Spinal cord (tissue), 10 donors: ENCODE results near the gene CASTOR1. TPM values are rescaled to one million over a fixed set of nuclear protein-coding genes. Genes with fewer than 3 reads are reported as not detected.

ENCODE experiments used
- DNase-seq, 6 donors: peaks; one replicate each; pipeline versions ENCODE4 v3.0.0 to v3.0.0-alpha.2; 2013 to 2015; ENCODE audit warnings: low spot score in 6 of 6, low read depth in 4 of 6
- H3K27ac ChIP-seq: one replicate; pipeline ENCODE4 v1.5.1; 2013; ENCODE audit warnings: low read depth, low read length, control low read depth
- H3K27me3 ChIP-seq: one replicate; pipeline ENCODE4 v1.6.1; 2013; ENCODE audit warnings: low read length; ENCODE audit not compliant: control insufficient read depth, insufficient read depth
- H3K36me3 ChIP-seq: one replicate; pipeline ENCODE4 v1.6.1; 2013; ENCODE audit warnings: low read length; ENCODE audit not compliant: control insufficient read depth, insufficient read depth
- H3K4me1 ChIP-seq: one replicate; pipeline ENCODE4 v1.6.1; 2013; ENCODE audit warnings: low read length; ENCODE audit not compliant: control insufficient read depth, insufficient read depth
- H3K4me3 ChIP-seq: one replicate; pipeline ENCODE4 v1.5.1; 2013; ENCODE audit warnings: low read depth, low read length, control low read depth
- H3K9me3 ChIP-seq: one replicate; pipeline ENCODE4 v1.6.1; 2013; ENCODE audit warnings: low read length; ENCODE audit not compliant: control insufficient read depth, insufficient read depth
- WGBS: methylation state at CpG from one replicate; pipeline ENCODE4 v1.1.5; 2013; ENCODE audit warnings: missing lambda C conversion rate; ENCODE audit not compliant: insufficient coverage; 5-methylcytosine and 5-hydroxymethylcytosine counted together
- polyA plus RNA-seq, 2 donors: library from polyadenylated mRNA; unstranded; fragments of 120-200 nt; gene quantifications; one replicate each; pipeline ENCODE4 v1.2.1, GENCODE V29; 2013; ENCODE audit not compliant: insufficient read length in 2 of 2
- total RNA-seq, 2 donors: library from RNA; depleted of rRNA in 1 of 2; stranded (reverse); fragments of 120-200 nt in 1 of 2; fragments of >200 nt in 1 of 2; gene quantifications; one replicate each; pipeline versions ENCODE4 v1.2.3 to v1.2.4, GENCODE V29; 2013 to 2014
- donor health status: healthy.

Gene CASTOR1
- total and polyA plus RNA-seq, 4 donors = 6.6 to 34.9 (median 13.9) TPM

DNA sequence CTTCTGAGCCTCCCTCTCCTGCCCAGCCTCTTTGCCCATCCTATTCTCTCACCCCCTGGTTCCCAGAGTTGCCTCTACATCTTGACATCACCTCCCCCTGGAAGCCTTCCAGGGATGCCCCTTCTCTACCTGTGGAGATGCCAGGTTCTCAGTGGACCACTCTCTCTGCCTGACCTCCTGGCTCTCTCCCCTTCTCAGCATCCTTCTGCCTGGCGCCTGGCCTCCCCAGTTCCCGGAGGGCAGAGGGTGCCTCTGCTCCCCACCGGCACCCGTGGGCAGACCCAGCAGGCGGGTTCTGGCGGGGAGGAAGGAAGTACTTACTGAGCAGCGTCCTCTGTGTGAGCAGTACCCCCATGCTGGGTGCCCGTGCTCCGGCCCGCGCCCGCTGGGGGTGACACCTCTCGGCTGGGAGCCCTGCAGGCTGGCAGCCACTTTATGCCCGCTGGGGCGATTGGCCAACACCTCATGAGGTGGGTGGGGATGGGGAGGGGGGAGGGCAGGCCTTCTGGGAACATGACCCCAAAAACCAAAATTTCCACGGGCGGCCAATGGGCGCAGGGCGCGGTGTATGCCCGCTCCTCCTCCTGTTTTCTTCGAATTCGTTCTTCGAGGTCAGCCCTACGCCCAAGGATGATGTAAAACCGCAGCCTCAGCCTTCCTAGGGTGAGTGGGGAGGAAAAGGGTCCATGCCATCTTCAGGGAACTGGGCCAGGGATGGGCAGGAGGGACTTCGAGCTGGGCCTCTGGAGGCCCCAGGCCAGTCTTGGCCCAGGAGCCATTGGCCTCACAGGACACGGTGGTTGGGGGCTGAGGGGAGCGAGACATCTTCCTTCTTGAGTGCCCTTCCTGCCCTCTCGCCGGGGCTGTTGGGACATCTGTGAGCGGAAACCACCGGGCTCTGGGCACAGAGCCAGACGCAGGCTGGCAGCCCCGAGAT, 22.6 kb downstream of the CASTOR1 start, which contains the start of gene OSM:
Gene OSM, minus strand, starts transcription at position 407 of the 937 bp plus-strand sequence. Its CDS starts 52 bp downstream, at position 355.
- DNase-seq = no peak
- no peak within 1 kb of the TSS for H3K27ac ChIP-seq
- 73% methylated on average over 31 of the region's 35 CpGs for WGBS
- peaks cover 12% of the 10 kb centered on the region for H3K4me1 ChIP-seq
- no peaks in the 10 kb centered on the region for H3K9me3 ChIP-seq
- no peak within 1 kb of the TSS for H3K4me3 ChIP-seq
- H3K27me3 ChIP-seq = no peaks in the 10 kb centered on the region
- no peaks in the 10 kb centered on the region for H3K36me3 ChIP-seq

DNA sequence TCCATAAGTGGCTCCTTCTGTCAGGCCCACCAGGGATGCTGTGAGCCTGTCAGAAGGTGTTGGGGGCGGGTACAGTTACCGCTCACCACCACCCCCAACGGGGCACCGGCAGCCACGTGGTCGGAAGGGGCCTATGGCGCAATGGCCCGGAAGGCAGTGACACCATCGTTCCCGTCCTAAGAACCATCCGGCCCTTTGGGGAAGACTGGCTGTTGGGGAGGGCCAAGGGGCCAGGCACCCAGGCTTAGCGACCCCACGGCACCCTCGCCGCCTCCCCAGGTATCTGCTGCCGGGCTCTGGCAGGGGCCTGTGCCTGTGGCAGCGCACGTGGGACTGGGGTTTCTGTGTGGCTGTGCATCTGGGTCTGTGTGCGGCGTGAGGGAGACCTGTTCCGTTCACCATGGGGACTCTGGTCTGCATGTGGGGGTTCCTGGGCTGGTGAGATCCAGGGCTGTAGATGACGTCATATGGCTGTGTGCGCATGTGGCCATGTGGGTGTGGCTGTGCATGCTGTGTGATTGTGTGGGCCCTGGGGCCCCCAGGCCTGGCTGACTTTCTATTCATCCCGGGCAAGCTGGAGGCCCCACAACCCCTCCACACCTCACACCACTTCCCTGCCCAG, 23.4 kb downstream of the CASTOR1 start:
- H3K4me1 ChIP-seq = peaks cover 12% of the 10 kb centered on the region

GRCh38 chr22:30265131-30265720, 24.1 kb downstream of the CASTOR1 start:
- DNase-seq = no peak
- H3K36me3 ChIP-seq = no peaks in the 10 kb centered on the region
- no peaks in the 10 kb centered on the region for H3K9me3 ChIP-seq
- no peak overlapping the region for H3K4me3 ChIP-seq
- no peak overlapping the region for H3K27ac ChIP-seq
- 92% methylated on average over 9 of the region's 9 CpGs for WGBS
- peaks cover 12% of the 10 kb centered on the region for H3K4me1 ChIP-seq
- H3K27me3 ChIP-seq = no peaks in the 10 kb centered on the region

More for the DNA sequence above, 23.4 kb downstream of the CASTOR1 start:
- Histone ChIP-seq H3K9me3 (no peaks in the 10 kb centered on the region), H3K27me3 (no peaks in the 10 kb centered on the region), H3K4me3 (no peak overlapping the region), H3K36me3 (no peaks in the 10 kb centered on the region), H3K27ac (no peak overlapping the region)
- no peak for DNase-seq
- 78% methylated on average over 22 of the region's 24 CpGs for WGBS

DNA sequence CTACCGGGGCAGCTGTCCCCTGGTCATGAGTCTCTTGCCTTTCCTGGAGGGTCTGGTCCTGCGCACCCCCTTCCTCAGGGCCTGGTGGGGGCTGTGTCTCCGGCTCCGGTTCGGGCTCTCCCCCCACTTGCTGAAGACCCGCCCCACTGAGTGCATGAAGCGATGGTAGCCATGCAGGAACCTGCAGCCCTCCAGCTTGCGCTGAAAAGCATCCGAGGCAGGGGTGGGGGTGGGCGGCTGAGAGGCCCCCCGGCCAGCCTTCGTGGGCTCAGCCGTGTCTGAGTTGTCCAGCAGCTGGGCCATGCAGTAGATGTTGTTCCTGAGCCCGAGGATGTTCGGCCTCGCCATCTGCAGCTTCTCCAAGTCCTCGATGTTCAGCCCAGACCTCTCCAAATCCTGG, 25.4 kb downstream of the CASTOR1 start:
- Histone ChIP-seq H3K27ac (no peak overlapping the region), H3K36me3 (no peaks in the 10 kb centered on the region), H3K4me3 (no peak overlapping the region), H3K4me1 (peaks cover 13% of the 10 kb centered on the region), H3K27me3 (no peaks in the 10 kb centered on the region), H3K9me3 (no peaks in the 10 kb centered on the region)
- 88% methylated on average over 17 of the region's 17 CpGs for WGBS
- DNase-seq = no peak

DNA sequence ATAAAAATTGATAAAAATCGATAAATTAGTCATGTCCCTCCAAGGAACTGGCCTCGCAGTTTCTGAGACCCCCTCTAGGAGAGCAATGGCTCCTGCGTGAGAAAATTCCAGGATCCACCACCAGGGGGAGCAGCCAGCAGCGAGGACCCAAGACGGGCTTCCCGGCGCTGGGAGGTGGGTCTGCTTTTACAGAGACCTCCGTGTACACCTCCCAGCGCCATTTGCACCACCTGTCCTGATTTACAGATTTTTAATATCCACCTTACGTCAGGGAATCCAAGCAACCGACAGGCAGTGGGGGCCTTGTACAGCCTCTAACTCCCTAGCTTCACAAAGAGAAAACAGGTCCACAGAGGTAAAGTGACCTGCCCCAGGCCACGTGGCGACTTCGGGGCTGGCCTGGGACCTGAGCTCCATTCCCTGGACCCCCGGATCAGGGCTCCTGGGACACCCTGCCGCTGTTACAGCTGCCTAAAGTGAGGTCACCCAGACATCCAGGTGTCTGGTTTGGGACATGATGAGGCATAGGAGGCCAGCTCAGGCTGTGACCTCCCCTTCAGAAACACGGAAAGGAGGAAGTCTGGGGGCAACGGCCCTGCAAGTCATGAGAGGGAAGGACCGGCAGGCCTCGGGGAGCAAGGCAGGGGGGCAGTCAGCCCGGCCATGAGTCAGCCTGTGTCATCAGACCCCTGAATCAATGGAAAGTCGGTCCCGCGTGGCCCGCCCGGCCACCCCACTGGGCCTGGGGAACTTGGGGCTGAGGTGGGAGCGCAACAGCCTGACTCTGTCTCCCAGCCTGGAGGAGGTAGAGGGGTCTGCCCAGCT, 26.2 kb downstream of the CASTOR1 start:
- no peaks in the 10 kb centered on the region for H3K36me3 ChIP-seq
- no peaks in the 10 kb centered on the region for H3K27me3 ChIP-seq
- peak in 5 of 6 donors; percentile 56 to 92 (median 60) for DNase-seq
- H3K4me1 ChIP-seq = peaks cover 18% of the 10 kb centered on the region
- no peaks in the 10 kb centered on the region for H3K9me3 ChIP-seq
- H3K27ac ChIP-seq = no peak overlapping the region
- 31% methylated on average over 22 of the region's 27 CpGs for WGBS
- H3K4me3 ChIP-seq = no peak overlapping the region

DNA sequence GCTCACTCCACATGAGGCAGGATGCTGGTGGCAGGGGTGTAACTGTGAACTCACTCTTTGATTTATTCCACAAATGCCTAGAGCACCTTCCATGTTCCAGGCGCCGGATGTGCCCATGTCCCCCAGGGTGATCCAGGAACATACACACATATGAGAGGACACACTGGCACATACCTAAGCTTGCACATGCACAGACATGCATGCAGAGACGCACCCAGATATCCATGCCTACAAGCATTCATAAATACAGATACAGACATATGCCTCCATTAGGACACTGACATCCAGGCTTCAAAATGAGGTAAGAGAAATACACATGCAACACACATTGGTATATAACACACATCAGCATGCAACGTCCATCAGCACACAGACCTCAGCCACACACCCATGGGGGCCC, 27.2 kb downstream of the CASTOR1 start:
- Histone ChIP-seq H3K27me3 (no peaks in the 10 kb centered on the region), H3K4me1 (peaks cover 19% of the 10 kb centered on the region), H3K36me3 (no peaks in the 10 kb centered on the region), H3K9me3 (no peaks in the 10 kb centered on the region), H3K27ac (no peak overlapping the region), H3K4me3 (no peak overlapping the region)
- no peak for DNase-seq
- WGBS = 82% methylated on average over 4 of the region's 4 CpGs

DNA sequence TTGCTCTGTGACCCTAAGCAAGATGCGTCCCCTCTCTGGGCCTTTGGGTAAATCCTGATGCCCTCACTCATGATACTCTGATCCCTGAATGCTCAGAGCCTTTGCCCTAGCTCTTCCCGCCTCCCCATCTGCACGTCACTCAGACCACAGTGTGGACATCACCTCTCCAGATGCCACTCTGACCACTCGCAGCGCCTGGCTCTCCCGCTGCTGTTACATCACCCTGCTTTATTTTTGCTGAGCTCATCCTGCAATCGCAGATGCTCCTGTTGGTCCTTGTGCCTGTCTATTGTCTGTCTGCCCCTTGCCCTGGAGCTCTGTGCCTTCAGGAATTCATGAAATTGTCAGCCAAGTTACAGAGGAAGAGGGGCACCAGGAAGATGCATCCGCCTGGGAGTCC, 28.2 kb downstream of the CASTOR1 start:
- Histone ChIP-seq H3K36me3 (no peaks in the 10 kb centered on the region), H3K27ac (no peak overlapping the region), H3K4me1 (peaks cover 20% of the 10 kb centered on the region), H3K9me3 (no peaks in the 10 kb centered on the region), H3K4me3 (no peak overlapping the region), H3K27me3 (peaks cover under 1% of the 10 kb centered on the region)
- WGBS = 86% methylated on average over 8 of the region's 8 CpGs
- no peak for DNase-seq

DNA sequence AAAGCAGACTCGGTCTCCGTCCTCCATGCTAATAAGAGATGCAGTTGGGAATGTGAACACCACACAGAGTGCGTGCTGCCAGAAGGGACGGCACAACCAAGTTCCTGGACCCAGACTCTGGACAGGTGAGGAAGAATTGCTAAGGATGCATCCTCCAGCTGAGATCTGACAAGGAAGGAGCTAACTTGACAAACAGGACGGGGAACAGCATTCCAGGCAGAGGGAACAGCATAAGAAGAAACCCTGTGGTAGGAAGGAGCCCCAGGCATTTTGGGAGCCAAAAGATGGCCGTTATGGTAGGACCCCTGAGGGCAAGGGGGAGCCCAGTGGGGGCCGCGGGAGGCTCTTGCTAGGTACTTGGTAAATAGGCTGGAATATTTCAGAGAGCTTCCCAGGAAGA, 28.6 kb downstream of the CASTOR1 start:
- H3K4me1 ChIP-seq = peaks cover 23% of the 10 kb centered on the region
- no peak overlapping the region for H3K27ac ChIP-seq
- no peak for DNase-seq
- WGBS = 92% methylated on average over 6 of the region's 8 CpGs
- no peaks in the 10 kb centered on the region for H3K36me3 ChIP-seq
- H3K9me3 ChIP-seq = no peaks in the 10 kb centered on the region
- H3K27me3 ChIP-seq = peaks cover 2% of the 10 kb centered on the region
- no peak overlapping the region for H3K4me3 ChIP-seq

- H3K4me1 ChIP-seq = peaks cover 23% of the 10 kb centered on the region
- no peaks in the 10 kb centered on the region for H3K9me3 ChIP-seq
- DNase-seq = no peak
- H3K27ac ChIP-seq = no peak overlapping the region
- H3K36me3 ChIP-seq = no peaks in the 10 kb centered on the region
- WGBS = 88% methylated on average over 7 of the region's 11 CpGs
- H3K27me3 ChIP-seq = peaks cover 2% of the 10 kb centered on the region
- no peak overlapping the region for H3K4me3 ChIP-seq
Observed at GRCh38 chr22:30260276-30260675, 29.0 kb downstream of the CASTOR1 start.
